HG03354 (cell line): ENCODE measurements around the gene EEF1A2.
"Not testable (repeated sequence)": the region's sequence is repeated elsewhere in the genome, so short reads cannot be mapped to it uniquely, and the experiment has no call there.

Source experiments
- ATAC-seq: cut with Tn5 transposase; IDR thresholded peaks from one replicate; pipeline ENCODE4 v1.9.1; 2021; ENCODE audit warnings: mild to moderate bottlenecking; ENCODE audit not compliant: unreplicated experiment, poor library complexity, severe bottlenecking

EEF1A2 gene

DNA sequence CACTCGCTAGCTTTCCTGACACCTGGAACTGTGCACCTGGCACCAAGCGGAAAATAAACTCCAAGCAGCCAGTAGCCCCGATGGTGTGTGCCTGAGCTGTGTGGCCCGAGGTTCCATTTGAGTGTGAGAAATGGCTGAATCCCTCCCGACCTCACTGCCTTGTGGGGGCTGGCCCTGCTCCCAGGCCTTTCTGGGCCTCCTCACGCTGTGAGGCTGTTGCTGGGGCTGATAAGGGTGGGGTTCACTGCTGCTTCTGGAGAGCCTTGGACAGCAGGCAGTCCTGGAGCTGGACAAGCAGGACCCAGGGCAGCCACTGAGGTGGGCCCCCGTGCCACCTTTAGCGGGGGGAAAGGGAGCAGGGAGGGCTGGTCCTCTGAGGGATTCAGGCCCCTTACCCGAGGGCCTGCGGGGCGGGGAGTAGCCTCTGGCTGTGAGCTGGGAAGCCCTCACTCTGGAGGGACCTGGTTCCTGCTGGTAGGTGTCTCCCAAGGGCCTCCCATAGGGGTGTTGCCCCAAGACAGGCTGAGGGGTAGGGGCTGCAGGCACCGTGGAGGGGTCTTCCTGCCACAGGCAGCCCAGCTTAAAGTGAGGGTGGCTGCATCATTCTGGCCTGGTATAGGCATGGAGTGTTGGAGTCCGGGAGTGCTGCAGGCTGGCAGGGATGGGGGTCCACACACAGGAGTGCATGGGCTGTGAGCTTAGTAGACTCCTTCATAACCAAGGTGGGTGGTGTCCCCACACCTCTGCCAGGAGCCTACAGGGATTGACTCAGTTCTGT, 23.4 kb upstream of the EEF1A2 start:
- no peak for ATAC-seq

DNA sequence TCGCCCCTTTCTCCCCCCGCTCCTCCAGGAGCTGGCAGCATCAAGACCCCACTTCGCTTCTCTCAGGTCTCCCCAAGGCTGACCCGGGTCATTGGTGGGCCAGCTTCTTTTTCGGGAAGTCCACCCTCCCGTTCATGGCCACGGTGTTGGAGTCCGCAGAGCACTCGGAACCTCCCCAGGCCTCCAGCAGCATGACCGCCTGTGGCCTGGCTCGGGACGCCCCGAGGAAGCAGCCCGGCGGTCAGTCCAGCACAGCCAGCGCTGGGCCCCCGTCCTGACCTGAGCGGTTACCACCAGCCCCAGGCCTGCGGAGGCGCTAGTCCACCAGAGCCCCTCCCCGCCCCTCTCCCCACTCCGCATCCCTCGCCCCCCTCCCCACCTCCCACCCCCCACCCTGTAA, 22.7 kb upstream of the EEF1A2 start:
- no peak for ATAC-seq

DNA sequence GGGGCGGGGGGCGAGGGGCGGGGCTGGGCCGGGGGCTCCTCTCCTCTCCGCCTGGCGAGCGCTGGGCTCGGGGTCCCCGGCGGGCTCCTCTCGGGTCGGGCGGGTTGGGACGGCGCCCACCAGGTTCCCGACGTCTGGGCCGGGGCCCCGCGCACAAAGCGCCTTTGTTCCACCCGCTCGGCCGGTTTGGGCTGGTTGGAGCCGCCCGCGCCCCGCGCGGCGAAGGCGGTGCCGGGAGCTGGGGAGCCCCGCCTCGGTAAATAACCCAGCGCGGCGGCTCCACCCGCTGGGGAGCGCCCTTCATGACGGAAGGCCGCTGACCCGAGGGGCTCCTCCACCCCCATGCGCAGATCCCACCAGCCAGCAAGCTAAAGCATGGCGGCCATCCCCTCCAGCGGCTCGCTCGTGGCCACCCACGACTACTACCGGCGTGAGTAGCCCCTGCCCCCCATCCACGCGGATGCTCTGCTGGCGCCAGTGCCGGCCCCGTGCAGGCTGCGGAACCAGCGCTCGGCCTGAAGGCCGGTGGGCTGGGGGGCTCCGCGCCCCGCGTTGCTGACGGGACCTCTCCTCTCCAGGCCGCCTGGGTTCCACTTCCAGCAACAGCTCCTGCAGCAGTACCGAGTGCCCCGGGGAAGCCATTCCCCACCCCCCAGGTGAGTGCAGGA, 22.2 kb upstream of the EEF1A2 start:
- ATAC-seq: peak; percentile 55

DNA sequence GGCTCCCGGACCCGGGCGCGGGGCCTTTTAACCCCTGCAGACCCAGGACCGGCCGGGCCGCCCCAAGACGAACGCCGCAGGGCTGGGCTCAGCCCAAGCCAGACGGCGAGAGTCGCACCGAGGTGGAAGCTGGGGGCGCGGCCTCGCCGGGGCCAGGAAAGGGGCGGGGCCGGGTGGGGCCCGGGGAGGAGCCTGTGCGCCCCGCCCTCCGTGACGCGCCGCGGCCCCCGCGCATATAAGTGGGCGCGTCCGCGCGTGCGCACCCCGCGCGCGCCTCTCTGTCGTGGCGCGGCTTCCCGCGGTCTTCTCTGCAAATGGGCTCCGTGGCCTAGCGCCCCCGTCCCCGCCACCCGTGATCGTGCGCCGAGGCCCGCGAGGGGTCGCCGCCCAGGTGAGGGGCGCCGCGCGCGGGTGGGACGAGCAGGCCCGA, 21.6 kb upstream of the EEF1A2 start, which contains the start of gene PPDPF:
Gene PPDPF (plus strand): TSS at position 262 of the 430 bp plus-strand sequence. CDS start 544 bp downstream, outside the sequence.
- ATAC-seq: peak; percentile 69

DNA sequence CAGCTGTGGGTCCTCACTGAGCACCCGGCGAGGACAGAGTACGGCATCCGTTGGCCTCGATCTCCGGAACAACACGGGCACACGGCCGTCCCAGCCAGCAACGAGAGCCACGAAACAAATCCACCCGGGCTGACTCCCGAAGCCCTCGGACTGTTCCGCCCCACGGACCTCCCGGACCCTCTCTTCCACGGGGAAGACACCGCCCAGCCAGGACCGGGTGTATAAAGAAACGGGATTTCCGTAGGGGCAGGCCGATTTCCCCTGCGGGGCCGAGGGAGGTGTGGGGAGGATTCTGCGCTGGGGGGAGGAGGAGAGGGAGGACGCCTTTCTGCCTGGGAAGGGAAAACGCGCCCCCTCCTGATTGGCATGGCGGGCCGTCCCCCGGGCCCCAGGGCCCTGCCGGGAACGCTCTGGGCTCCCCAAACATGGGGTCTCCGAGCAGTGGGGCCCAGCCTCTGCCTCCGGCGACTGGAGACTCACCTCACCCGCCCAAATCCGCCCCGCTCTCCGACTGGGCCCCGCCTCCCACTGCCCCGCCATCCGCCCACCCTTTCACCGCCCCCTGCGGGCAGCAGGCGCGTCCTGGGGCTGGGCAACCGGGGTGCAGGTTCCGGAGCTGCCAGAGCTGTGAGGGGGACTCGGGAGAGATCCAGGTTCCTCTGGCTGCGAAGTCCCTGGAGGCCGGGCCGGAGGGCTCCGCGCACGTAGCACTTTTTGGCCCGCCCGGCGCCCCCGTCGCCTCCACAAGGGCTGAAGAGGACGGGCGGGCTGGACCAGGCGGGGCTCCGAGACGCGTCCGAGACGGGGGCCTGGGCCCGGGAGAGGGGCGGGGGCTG, 21.0 kb upstream of the EEF1A2 start:
- peak; percentile 40 for ATAC-seq

DNA sequence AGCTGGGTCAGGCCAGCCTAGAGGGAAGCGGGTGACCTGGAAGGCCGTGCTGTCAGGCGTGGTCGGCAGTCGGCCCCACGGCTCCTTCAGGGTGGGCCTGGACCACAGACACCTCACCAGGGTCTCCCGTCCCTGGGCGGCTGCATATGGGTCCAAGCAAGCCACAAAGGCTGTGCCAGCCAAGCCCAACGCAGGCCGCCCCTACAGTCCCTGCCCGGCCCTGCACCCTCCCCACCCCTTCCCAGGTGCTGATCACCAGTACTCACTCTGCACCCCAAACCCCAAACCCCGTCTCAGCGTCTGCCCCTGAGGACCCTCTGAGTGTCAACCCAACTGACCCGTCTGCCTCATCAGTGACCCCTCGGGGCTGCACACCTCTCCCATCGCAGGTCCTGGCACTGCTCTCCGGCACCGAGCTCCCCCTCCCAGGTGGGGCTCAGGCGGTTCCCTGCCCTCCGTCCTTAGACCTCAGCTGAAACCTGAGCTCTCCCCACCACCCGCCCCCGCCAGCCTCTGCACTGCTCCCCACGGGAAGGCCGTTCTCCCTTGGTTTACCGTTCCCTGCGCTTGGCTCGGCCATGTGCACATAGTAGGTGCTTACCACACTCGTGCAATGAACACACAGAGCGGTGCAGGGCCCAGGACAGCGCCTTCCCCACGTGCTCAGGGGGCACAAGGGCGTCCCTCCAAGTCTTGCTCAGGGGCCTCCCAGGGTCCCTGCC, 20.2 kb upstream of the EEF1A2 start:
- ATAC-seq: no peak

DNA sequence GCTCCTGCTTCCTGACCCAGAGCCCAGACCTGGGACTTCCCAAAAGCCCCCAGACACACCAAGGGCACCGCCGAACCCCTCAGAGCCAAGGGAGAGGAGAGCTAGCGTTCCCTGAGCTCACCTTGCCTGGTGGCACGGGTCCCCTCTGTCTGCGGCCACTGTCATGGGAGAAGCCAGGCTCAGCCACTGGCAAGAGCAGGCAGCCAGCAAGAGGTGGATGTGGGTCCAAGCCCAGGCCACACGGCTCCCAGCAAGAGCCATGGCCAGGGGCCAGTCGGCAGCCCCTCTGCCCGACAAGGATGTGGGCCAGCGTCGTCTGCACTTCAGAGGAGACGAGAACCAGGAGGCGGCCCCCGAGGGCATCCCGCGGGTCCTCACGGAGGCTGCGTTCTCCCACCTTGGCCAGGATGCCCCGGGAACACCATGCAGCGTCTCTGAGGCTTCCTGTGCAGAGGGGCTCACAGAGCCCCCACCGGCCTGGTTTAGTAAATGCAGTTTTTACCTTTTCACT, 19.5 kb upstream of the EEF1A2 start:
- no peak for ATAC-seq

DNA sequence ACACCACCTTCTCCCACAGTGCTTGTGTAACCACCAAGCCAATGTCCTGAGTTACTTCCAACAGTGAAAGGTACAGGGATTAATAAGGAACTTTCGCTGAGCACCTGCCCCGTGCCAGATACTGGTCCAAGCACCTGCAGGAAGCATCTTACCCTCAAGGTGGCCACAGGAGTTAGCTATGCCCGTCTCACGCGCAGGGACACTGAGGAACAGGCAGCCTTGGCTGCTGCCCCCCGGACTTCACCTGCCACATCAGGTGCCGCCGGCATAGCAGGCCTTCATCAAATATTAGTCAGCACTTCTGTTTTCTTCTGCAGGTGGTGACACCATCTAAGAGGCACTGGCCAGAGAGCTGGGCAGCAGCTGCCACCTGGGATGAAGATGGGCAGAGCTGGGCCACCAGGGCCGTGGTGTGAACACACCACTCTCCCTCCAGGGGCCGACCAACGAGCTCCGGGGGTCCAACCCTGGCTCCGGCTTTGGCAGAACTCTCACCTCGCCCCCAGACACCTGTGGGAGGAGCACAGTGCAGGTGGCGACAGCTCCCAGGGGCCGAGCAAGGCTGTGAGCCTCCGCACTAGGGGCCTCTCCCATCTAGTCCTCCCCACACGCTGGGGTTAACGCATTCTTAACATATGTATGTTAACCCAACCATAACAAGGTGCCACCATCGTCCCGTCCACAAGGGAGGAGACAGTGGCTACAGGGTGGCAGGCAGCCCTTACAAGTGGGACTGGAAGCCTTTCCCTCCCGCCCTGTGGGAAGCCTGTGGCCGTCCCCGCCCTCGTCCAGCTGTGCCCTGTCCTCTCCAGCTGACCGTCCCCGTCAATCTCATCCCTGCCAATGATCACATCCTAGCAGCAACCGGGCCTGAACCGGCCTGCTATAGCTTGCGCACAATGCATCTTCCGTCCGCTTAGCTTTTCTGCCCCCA, 18.8 kb upstream of the EEF1A2 start:
- no peak for ATAC-seq

DNA sequence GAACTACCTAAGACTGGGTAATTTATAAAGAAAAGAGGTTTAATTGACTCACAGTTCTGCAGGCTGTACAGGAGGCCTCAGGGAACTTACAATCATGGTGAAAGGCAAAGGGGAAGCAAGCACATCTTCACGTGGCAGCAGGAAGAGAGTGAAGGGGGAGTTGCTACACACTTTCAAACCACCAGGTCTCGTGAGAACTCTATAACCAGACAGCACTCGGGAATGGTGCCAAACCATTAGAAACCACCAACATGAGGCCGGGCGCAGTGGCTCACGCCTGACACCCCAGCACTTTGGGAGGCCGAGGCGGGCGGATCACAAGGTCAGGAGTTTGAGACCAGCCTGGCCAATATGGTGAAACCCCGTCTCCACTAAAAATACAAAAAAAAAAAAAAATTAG, 15.6 kb upstream of the EEF1A2 start:
- not testable (repeated sequence) for ATAC-seq

DNA sequence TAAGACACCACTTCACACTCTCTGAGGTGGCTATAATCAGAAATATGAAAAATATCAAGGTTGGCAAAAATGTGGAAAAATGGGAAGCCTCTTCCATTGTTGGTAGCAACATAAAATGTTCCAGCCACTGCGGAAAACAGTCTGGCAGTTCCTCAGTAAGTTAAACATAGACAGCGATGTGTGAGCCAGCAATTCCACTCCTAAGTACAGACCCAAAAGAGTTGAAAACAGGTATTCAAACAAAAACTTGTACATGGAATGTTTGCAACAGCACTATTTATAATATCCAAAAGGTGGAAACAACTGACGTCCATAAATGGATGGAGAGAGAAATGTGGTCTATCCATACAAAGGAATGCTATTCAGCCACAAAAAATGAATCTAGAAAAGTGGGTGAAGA, 14.3 kb upstream of the EEF1A2 start:
- no peak for ATAC-seq

DNA sequence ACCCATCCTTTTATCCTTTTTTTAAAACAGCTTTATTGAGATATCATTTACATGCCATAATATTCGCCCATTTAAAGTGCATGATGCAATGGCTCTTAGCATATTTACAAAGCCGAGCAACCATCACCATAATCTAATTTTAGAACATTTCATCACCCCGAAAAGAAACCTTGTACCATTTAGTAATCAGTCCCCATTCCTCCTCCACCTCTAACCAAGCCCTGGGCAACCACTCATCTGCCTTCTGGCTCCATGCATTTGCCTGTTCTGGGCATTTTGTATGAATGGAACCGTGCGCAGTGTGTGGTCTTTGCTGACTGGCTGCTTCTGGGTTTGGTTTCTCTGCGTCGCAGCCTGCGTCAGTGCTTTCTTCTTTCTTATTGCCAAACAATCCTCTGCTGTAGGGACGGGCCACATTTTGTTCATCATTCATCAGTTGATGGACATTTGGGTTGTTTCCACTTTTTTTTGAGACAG, 10.2 kb upstream of the EEF1A2 start:
- ATAC-seq: no peak

DNA sequence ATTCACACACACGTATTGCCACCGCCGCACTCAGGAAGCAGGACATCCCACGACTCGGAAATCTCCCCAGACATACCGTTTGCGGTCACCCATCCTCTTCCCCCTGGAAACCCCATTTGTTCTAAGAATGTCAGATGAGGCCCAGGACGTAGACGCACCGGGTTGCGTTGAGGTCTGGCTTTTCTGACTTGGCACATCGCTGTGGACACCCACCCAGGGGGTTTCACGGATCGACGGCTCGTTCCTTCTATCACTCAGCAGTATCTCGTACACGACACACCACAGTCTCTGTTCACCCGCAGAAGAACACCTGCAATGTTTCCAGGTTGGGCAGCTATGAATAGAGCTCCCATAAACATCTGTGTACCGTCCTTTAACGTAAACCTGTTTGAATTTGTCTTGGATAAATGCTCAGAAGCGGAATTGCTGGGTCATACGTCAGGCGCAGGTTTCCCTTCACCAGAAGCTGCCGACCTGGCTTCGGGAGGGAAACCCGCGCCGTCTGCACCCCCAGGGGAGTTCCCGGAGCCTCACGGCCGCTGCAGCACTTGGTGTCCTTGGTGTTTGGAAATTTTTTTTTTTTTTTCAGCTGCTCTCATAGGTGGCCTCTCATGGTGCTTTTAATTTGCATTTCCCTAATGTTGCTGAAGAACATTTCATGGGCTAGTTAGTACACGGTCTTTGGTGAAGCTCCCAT, 9.3 kb upstream of the EEF1A2 start:
- ATAC-seq: no peak

DNA sequence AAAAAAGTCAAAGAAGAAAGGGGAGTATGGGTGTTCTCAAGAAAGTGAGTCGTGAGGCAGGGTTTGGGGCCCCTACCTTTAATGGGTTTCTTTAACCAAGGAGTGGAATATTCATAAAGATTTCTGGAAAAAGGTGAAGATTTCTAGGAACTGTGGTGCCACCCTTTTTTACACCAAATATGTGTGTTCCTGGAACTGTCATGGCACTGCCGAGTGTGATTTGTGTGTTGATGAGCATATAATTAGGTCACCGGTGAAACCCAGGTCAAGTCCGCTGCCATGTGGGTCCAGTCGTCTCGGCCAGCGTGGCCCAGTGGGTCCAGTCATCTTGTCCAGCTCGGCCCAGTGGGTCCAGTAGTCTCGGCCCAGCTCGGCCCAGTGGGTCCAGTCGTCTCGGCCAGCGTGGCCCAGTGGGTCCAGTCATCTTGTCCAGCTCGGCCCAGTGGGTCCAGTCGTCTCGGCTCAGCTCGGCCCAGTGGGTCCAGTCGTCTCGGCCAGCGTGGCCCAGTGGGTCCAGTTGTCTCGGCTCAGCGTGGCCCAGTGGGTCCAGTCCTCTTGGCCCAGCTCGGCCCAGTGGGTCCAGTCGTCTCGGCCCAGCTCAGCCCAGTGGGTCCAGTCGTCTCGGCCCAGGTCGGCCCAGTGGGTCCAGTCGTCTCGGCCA, 8.3 kb upstream of the EEF1A2 start:
- no peak for ATAC-seq

DNA sequence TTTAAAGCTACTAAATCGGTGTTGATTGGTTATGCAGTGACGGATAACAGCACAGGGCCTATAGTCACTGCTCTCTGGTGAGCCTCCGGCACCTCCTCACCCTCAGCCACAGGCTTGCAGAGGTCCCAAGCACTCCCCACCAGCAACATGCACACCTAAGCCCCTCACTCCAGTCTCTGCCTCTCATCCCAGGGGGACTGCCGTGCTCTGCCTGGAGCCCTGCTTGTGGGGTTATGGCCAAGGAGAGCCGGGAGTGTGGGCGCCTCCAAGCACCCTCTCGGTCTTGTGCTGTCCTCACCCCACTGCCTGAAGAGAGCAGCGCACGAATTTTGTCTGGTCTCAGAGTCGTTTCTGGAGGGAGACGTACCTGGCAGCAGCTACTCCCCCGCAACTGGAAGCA, 6.8 kb upstream of the EEF1A2 start:
- ATAC-seq: no peak

DNA sequence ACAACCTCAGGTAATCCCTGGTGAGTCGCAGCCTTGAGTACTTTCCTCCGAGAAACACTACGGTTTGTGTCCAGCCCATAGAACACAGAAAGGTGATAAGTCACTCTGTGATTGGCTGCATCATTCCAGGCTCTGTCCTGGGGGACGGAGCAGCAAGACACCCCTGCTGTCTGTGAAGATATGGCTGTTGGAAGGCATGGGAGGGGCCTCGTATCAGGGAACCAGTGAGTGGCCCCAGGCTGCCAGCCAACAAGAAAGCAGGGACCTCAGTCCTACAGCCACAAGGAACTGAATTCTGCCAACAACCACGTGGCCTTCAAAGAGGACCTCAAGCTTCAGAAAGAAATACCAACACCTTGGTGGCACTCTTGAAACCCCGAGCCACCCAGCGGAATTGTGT, 6.4 kb upstream of the EEF1A2 start:
- ATAC-seq: no peak

DNA sequence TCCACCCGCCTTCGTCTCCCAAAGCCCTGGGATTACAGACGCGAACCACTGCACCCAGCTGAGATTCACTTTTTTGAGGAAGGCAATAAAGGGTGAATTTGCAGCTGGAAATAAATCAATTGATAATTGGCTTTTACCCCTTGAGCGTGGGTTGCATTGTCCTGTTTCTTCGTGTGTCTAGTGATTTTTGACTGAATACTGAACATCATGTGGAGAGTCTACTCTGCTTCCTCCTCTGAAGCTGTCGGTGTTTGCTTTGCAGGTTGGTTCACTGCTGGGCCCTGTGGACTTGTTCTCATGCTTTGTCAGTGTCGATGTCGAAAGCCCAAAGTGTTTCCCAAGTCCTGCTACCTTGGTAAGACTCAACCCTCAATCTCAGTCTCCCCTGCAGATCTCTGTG, 5.8 kb upstream of the EEF1A2 start:
- no peak for ATAC-seq

DNA sequence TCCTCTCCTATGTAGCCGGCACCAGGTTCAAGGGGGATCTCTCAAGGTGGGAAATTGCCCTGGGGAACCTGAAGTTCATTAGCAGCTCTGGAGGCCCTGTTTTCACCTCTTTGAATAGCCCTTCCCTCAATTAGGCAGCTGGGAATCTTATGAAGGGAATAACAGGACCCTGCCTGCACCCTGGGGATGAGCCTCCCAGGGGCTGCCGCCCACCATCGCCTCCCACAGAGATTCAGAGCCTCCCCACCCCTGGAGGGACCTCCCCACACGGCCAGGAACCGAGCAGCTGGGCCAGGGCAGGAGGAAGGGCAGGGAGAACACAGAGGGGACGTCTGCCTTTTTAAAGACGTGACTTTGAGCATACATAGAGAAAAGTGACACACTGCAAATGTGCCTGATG, 4.6 kb upstream of the EEF1A2 start:
- ATAC-seq: no peak
